ENCODE measurements around the gene ATP6V1G3.
"Not testable (repeated sequence)": the region's sequence is repeated elsewhere in the genome, so short reads cannot be mapped to it uniquely, and the experiment has no call there.

The ATP6V1G3 gene

DNA sequence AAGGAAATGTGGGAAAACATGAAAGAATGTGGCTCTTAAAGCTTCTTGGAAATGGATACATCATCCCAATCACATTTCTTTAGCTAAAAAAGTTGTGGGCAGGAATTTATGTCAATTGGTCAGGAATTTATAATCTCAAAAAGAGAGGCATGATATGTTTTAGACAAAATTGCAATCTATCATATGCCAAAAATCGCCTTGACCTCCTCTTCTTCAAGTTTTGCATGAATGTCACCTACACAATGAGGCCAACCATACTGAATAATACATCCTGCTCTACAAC lies 42.4 kb downstream of the ATP6V1G3 start:
- DNase-seq (ENCODE audit: low read depth in 2 of 3, low spot score in 2 of 3), result no peak

DNA sequence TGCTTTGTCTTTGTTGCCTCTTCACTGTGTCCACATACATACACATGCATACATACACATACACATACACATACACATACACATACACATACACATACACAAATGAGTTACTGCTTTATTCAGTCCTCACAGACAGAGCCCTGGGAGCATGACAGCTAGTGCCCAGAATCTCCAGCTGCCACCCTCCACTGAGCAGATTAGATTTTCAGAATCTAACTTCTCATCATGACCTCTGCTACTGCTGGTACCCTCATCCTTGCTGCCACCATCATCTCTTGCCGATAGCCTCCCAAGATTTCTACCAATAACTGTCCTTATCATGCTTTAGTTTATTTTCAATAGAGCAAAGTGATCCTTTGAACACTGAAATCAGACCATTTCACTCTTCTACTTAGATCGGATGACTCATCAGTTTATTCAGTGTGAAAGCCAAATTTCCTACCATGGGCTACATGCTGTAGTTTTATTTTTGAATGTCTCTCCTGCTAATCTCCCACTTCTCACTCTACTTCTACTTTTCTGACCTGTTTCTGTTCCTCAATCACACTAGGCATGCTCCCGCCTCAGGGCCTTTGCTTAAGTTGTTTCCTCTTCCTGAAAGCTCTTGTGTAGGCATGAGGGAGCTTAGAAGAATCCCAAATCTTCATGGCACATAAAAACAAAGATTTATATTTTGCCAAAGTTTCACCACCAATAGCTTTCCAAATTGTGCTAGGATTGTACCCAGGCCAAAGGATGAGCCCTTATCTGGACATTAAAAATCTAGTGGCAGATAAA lies 43.0 kb downstream of the ATP6V1G3 start:
- DNase-seq (ENCODE audit: low read depth in 2 of 3, low spot score in 2 of 3), result no peak

DNA sequence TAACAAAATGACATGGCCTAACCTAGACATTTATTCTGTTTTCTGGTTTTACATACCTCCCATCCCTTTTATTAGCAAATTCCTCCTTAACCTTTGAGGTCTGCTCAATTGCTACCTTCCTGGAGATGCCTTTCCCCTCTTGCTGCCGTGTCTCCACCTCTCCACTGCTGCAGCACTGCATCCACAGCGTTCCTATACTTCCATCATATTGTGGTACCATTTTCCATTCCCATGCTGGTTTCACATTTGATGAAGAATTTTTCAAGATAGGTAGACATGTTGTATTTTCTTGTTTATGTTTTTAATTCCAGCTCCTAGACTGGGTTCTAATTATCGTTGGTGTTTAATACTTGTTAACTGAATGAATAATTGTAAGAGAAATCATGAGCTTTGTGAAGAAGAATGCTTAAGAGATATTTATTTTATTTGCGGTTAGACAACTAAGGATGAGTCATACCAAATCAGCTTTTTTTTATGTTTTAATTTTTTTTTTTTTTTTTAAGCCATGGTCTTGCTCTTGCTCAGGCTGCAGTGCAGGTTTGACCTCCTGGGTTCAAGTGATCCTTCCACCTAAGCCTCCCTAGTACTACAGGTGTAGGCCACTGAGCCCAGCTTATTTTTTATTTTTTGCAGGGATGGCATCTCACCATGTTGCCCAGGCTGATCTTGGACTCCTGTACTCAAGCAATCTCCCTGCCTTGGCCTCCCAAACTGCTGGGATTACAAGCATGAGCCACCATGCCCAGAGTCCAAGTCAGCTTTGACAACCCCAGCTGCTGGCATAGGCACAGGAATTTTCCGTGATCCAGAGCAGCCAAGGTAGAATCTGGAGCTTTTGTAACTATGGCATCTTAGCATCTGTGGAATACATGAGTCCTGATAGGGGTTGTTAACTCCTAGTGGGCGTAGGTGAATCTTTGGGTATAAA lies 44.0 kb downstream of the ATP6V1G3 start:
- no peak for DNase-seq (ENCODE audit: low read depth in 2 of 3, low spot score in 2 of 3)

DNA sequence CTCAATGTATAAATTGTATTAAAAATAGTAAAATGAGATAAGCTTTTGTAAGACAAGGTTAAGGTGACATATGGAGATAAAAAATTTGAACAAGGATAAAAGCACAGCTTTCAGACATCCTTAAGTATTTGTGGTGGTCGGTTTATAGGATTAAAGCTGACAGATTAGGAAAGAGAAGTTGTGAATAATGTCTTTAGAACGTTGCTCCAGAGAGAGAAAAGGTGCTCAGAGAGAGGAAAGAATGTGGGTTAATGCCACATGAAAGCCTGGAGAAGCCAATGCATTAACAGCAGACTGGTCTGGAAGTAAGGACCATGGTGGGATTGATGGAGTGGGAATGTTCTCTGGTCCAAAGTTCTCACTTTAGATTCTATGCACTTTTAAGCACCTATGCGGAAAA lies 44.8 kb downstream of the ATP6V1G3 start:
- DNase-seq (ENCODE audit: low read depth in 2 of 3, low spot score in 2 of 3), result no peak

DNA sequence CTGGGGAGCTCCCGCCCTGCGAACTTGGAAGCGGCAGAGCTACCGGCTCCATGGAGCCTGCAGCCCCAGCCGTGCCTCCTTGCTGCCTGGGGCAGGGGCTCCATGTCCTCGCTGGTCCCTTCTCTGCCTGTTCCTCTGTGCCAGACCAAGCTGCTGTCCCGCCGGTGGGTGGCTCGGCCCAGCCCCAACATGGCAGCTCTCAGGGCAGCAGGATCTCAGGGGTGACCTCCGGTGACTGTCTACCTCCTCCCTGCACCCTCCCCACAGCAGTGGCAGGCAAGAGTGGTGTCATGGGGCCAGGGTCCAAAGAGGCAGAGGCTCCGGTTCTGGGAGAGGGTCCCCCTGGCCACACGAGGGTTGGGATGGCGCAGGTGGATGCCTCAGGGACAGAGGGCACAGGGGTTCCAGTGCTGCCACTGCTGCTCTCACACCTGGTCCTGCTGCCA lies 45.8 kb downstream of the ATP6V1G3 start:
- DNase-seq (ENCODE audit: low read depth in 2 of 3, low spot score in 2 of 3), result no peak

DNA sequence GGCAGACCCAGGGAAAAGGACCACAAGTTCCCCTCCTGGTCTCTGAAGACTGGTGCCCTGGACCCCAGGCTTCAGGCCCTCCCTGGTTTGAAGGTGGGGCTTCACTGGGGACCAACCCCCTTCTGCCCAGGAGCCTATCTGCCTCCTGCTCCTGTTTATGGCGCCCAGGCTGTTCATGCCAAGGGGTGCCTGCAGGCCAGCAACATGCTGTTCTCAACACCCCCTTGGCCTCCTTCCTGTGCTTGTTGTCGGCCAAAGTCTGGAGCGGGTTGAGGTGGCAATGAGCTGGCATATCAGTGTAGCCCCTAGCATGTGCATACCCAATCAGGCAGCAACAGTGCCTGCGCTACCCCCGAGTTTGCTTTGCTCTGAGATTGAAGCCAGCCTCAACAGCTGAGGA lies 46.3 kb downstream of the ATP6V1G3 start:
- no peak for DNase-seq (ENCODE audit: low read depth in 2 of 3, low spot score in 2 of 3)

DNA sequence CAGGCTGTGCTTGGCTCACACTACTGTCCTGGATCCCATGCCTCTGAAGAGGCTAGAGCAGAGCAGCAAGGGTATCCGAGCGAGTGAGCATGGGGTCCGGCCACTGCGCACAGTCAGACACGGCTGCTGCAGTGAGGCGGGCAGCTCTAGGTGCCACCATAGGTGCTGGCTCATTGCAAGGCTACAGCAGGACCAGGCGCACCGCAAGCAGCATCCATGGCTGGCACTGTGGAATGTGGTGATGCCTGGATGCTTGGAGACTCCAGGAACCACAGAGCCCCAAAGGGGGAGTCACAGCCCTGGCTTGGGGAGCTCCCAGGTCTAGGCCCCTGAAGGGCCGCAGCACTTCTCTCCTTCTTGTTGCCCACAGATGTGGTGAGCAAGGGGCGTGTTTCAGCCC lies 47.2 kb downstream of the ATP6V1G3 start:
- DNase-seq (ENCODE audit: low read depth in 2 of 3, low spot score in 2 of 3), result no peak

DNA sequence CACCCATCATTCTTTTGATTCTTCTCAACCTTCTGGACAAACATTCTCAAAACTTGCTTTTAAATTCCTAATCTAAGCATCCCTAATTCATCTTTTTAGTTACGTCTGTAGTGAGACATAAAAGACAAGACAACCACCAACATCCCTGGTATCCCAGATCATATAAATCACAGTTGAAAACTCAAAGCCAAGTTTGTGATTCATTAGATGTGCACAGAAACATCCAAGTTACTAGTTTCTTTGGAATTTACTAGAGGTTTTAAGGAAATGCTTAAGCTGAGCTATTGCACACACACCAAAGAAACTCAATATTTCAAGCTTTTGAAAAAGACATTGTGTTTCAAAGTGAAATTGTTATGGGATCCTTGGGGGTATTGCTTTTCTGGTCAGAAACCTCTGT lies 47.6 kb downstream of the ATP6V1G3 start:
- no peak for DNase-seq (ENCODE audit: low read depth in 2 of 3, low spot score in 2 of 3)

DNA sequence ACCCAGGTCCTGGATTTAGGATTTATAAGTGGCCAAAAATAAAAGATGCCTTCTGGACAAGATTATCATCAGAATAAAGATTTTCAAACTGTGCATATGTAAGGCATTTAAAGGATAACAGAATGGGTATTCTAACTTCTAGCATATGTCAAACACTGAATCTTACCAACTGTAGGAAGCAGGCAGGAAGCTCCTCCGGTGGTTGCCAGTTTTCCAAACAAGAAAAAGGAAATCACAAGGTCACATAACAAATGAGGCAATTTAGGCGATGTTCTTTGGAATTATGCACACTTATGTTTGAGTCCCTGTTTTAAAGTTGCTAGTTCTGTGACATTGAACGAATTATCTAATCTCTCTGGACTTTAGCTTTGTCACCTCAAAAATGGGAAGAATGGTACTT lies 48.9 kb downstream of the ATP6V1G3 start:
- no peak for DNase-seq (ENCODE audit: low read depth in 2 of 3, low spot score in 2 of 3)

DNA sequence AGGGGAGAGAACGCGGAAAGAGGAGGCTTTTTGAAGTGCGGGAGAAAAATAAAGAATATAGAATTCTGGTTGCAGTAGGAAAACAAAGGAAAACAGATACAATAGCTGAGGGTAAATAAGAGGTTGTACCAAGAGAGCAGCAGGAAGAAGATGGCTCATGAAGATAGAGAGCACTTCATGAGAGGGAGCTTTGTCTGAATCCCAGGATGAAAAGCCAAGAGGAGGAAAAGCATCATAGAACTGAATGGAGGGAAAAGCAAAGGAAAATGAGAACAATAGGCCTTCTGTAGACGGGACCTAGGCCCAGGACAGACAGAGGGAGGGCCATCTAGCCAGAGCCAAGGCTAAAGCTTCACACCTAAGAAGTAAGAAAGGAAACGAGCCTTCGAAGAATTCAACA lies 49.5 kb downstream of the ATP6V1G3 start:
- DNase-seq (ENCODE audit: low read depth in 2 of 3, low spot score in 2 of 3), result no peak

DNA sequence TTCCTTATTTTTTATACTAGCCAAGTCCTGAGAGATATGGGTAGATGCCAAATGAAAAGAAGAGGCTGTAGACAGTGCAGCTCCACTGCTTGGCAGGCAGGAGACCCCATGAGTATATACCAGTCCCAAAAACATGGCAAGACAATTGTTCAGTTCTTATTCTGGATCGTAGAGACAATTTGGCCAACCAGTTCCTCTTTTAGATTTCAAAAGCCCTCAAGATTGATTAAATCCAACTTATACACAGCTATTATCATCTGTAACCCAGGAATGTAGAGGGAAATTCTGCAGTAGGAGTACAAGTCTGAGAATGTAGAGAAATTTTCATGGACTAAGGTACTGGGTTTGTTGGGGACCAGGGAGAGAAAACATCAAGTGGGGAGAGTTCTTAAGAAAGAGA lies 50.3 kb downstream of the ATP6V1G3 start:
- no peak for DNase-seq (ENCODE audit: low read depth in 2 of 3, low spot score in 2 of 3)

DNA sequence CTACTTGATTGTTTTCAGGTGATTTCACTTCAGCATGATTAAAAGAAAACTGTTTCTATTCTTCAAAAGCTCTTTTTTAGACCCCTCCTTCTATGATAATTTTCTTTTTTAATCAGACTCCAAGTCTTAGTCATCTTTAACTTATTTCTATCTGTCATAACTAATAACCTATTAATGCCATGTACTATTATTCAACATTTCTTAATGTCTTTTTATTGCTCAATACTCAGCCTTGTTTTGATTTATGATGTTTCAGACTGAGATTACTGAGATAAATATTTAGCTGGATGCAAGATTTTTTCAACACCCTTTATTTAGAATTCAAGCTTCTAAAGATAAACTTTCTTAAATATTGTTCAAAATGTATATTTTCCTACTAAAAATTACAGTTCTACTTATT lies 53.6 kb downstream of the ATP6V1G3 start:
- DNase-seq (ENCODE audit: low read depth in 2 of 3, low spot score in 2 of 3), result no peak

DNA sequence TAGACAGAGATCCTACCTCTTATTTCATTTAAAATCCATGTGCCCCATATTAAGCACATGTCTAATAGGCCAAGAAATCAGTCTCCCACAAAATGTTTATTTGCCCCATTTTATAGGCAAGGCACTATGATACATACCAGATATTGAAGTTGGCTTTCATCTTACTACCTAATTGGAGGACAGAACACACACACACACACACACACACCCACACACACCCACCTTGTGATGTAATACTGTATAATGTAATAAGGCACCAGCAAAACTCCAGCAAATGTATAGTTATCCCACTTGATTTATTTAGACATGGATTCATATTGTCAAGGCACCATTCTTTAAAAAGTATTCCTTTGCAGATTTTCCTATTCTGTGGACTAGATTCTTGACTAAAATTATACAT lies 56.8 kb downstream of the ATP6V1G3 start:
- no peak for DNase-seq (ENCODE audit: low read depth in 2 of 3, low spot score in 2 of 3)

DNA sequence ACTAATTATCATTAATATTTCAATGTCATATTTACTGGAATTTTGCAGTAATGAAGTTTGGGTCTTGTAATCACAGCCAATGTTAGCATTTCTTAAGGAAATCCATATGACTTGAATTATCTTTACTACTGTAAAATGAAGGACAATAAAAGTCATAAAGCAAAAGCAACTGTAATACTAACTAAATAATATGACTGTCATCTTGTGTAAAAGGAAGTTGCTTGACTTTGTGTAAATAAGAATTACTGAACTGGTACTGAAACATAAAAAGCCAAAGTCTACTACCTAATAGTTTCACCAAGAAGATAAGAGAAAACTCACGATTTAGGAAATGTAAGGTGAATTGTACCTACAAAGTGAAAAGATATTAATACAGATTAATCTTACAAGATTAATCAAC lies 57.5 kb downstream of the ATP6V1G3 start:
- DNase-seq (ENCODE audit: low read depth in 2 of 3, low spot score in 2 of 3), result no peak

DNA sequence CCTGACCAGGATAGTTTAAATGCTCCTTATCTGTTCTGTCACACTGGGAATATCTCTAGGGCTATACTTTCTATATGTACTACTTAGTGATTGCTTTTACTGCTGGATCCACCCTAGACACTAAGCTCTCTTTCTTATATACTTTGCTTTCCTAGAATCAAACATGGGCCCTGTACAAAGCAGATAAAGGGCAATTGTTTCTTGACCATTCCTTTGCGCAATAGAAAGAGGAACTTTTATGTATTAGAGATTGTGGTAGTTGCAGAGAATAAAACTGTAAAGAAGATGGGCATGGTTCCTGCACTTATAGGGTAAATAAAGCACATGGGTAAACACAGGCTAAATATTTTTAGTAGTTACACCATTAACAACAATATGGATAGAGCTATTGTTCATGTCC lies 58.8 kb downstream of the ATP6V1G3 start:
- DNase-seq (ENCODE audit: low read depth in 2 of 3, low spot score in 2 of 3), result no peak

DNA sequence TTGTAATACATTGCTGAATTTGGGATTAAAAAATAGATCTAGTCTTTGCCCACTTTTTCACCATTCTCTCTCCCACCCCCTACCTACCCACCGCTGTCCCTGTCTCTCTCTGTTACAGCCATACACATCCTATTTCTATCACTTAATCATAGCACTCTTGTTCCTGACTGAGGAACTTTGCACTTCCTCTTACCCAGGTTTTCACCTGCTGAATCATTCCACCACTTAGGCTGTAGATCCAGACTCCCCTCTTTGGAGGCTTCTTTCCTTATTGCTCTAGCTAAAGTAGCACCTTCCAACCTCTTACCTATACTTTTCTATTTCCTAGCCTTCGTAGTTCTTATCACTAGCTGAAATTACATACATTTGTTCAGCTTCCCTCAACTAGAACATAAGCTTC lies 59.6 kb downstream of the ATP6V1G3 start:
- no peak for DNase-seq (ENCODE audit: low read depth in 2 of 3, low spot score in 2 of 3)

DNA sequence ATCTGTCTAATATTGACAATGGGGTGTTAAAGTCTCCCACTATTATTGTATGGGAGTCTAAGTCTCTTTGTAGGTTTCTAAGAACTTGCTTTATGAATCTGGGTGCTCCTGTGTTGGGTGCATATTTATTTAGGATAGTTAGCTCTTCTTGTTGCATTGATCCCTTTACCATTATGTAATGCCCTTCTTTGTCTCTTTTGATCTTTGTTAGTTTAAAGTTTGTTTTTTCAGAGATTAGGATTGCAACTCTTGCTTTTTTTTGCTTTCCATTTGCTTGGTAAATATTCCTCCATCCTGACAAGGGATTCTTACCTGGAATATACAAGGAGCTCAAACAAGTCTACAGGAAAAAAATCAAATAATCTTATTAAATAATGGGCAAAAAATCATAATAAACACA lies 63.1 kb downstream of the ATP6V1G3 start:
- not testable (repeated sequence) for DNase-seq (ENCODE audit: low read depth in 2 of 3, low spot score in 2 of 3)
